ENCODE data around the gene CYP2E1. TPM values are rescaled to one million over a fixed set of nuclear protein-coding genes. Genes with fewer than 3 reads are reported as not detected.

Gene CYP2E1
- polyA plus RNA-seq, 1 of the 3 experiments (the other 2 are of a cell fraction) = 0.61 TPM

- TF ChIP-seq USF1 (IDR thresholded peaks at IDR 0.05; ENCODE audit: borderline replicate concordance, low read depth) (no peak), NRF1 (IDR thresholded peaks at IDR 0.05; ENCODE audit: low read depth, low read length) (no peak), RAD21 (IDR thresholded peaks at IDR 0.05; ENCODE audit: low read length) (no peak)
- TF ChIP-seq, protein P1, sequence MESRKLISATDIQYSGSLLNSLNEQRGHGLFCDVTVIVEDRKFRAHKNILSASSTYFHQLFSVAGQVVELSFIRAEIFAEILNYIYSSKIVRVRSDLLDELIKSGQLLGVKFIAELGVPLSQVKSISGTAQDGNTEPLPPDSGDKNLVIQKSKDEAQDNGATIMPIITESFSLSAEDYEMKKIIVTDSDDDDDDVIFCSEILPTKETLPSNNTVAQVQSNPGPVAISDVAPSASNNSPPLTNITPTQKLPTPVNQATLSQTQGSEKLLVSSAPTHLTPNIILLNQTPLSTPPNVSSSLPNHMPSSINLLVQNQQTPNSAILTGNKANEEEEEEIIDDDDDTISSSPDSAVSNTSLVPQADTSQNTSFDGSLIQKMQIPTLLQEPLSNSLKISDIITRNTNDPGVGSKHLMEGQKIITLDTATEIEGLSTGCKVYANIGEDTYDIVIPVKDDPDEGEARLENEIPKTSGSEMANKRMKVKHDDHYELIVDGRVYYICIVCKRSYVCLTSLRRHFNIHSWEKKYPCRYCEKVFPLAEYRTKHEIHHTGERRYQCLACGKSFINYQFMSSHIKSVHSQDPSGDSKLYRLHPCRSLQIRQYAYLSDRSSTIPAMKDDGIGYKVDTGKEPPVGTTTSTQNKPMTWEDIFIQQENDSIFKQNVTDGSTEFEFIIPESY (IDR thresholded peaks at IDR 0.05; ENCODE audit: borderline replicate concordance, low read depth) = no peak
- TF ChIP-seq, protein P2, sequence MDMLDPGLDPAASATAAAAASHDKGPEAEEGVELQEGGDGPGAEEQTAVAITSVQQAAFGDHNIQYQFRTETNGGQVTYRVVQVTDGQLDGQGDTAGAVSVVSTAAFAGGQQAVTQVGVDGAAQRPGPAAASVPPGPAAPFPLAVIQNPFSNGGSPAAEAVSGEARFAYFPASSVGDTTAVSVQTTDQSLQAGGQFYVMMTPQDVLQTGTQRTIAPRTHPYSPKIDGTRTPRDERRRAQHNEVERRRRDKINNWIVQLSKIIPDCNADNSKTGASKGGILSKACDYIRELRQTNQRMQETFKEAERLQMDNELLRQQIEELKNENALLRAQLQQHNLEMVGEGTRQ (IDR thresholded peaks at IDR 0.05; ENCODE audit: borderline replicate concordance, low read depth, low read length) = no peak
- TF ChIP-seq, protein P3, sequence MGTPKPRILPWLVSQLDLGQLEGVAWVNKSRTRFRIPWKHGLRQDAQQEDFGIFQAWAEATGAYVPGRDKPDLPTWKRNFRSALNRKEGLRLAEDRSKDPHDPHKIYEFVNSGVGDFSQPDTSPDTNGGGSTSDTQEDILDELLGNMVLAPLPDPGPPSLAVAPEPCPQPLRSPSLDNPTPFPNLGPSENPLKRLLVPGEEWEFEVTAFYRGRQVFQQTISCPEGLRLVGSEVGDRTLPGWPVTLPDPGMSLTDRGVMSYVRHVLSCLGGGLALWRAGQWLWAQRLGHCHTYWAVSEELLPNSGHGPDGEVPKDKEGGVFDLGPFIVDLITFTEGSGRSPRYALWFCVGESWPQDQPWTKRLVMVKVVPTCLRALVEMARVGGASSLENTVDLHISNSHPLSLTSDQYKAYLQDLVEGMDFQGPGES (IDR thresholded peaks at IDR 0.05; ENCODE audit: low read depth, low read length) = no peak
- POLR2A ChIA-PET = no interaction called here
- CTCF ChIA-PET = interaction anchor here (1.1 kb wide), 1 partner anchor 12 kb away, joined by 3 read pairs; no protein-coding TSS in a partner anchor
- Histone ChIP-seq H3K4me1 (ENCODE audit: control insufficient read depth in 1 of 2, insufficient read depth in 2 of 2, low read depth in 1 of 2, low read length in 1 of 2) (no peaks in the 10 kb centered on the region), H3K9me3 (no peaks in the 10 kb centered on the region), H3K79me2 (ENCODE audit: insufficient read depth) (no peaks in the 10 kb centered on the region), H3K4me3 (ENCODE audit: low read depth in 2 of 2, low read length in 1 of 2) (no peak within 1 kb of the TSS), H3K27ac (ENCODE audit: low read depth in 2 of 2, low read length in 1 of 2) (no peak within 1 kb of the TSS), H3K9me2 (no peaks in the 10 kb centered on the region), H3K4me2 (no peak within 1 kb of the TSS), H3K27me3 (ENCODE audit: insufficient read depth) (0 out of 2 replicates have a peak, but pooled peaks cover 4% of the 10 kb centered on the region), H3F3A (replicated peaks; ENCODE audit: insufficient read depth) (no peaks in the 10 kb centered on the region), H2AFZ (ENCODE audit: low read depth) (no peak within 1 kb of the TSS), H3K9ac (no peak within 1 kb of the TSS), H3K36me3 (replicated peaks in 1 of 2; ENCODE audit: control insufficient read depth in 1 of 2, insufficient read depth in 2 of 2, low read length in 1 of 2) (no peaks in the 10 kb centered on the region), H4K20me1 (ENCODE audit: insufficient read depth) (no peaks in the 10 kb centered on the region)
- 85% methylated on average over 60 of the region's 77 CpGs for WGBS (ENCODE audit: low lambda C conversion rate)
- DNase-seq = no peak
Observed at GRCh38 chr10:133565441-133566294, 38.5 kb downstream of the CYP2E1 start, which contains the start of gene SYCE1. SYCE1 (minus strand) TSS chr10:133565583; CDS start chr10:133565529, 54 bp downstream.

DNA sequence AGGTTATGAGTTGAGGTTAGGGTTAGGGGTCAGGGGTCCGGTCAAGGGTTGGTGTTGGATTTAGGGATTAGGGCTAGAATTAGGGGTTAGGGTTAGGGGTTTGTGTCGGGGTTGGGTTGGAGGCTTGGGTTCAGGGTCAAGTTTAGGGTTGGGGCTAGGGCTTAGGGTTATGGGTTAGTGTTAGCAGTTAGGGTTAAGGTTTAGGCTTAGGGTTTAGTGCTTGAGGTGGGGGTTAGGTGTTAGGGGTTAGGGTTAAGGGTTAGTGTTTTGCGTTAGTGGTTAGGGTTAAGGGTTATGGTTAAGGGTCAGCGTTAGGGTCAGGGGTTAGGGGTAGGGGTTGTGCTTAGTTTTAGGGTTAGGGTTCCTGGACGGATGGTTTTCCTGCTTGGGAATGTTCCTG is 40.0 kb downstream of the CYP2E1 start:
- 34% methylated on average over 5 of the region's 5 CpGs for WGBS (ENCODE audit: low lambda C conversion rate)
- no peak overlapping the region for H3K4me3 ChIP-seq (ENCODE audit: low read depth in 2 of 2, low read length in 1 of 2)
- H4K20me1 ChIP-seq (ENCODE audit: insufficient read depth) = no peaks in the 10 kb centered on the region
- no peak overlapping the region for H3K4me2 ChIP-seq
- H3K9me2 ChIP-seq = no peaks in the 10 kb centered on the region
- TF ChIP-seq RCOR1 (IDR thresholded peaks at IDR 0.05; ENCODE audit: low read length) (no peak), CHD2 (IDR thresholded peaks at IDR 0.05; ENCODE audit: low read length, partially characterized antibody) (no peak), SMC3 (IDR thresholded peaks at IDR 0.05; ENCODE audit: low read depth, low read length) (no peak), NFIC (IDR thresholded peaks at IDR 0.05; ENCODE audit: borderline replicate concordance) (no peak), SIN3A (IDR thresholded peaks at IDR 0.05; ENCODE audit: borderline replicate concordance, low read depth, low read length) (no peak), EZH2phosphoT487 (IDR thresholded peaks at IDR 0.05; ENCODE audit: borderline replicate concordance, low read depth) (no peak)
- TF ChIP-seq, protein P2 (IDR thresholded peaks at IDR 0.05; ENCODE audit: borderline replicate concordance, low read depth, low read length) = no peak
- H3K4me1 ChIP-seq (ENCODE audit: control insufficient read depth in 1 of 2, insufficient read depth in 2 of 2, low read depth in 1 of 2, low read length in 1 of 2) = no peaks in the 10 kb centered on the region
- 0 out of 2 replicates have a peak, but pooled peaks cover 4% of the 10 kb centered on the region for H3K27me3 ChIP-seq (ENCODE audit: insufficient read depth)
- no peak overlapping the region for H3K27ac ChIP-seq (ENCODE audit: low read depth in 2 of 2, low read length in 1 of 2)
- POLR2A ChIA-PET = no interaction called here
- CTCF ChIA-PET = no interaction called here
- H3K79me2 ChIP-seq (ENCODE audit: insufficient read depth) = no peaks in the 10 kb centered on the region
- no peaks in the 10 kb centered on the region for H3F3A ChIP-seq (replicated peaks; ENCODE audit: insufficient read depth)
- H3K36me3 ChIP-seq (replicated peaks in 1 of 2; ENCODE audit: control insufficient read depth in 1 of 2, insufficient read depth in 2 of 2, low read length in 1 of 2) = no peaks in the 10 kb centered on the region
- H3K9me3 ChIP-seq = no peaks in the 10 kb centered on the region
- no peak for DNase-seq
- H2AFZ ChIP-seq (ENCODE audit: low read depth) = no peak overlapping the region
- no peak overlapping the region for H3K9ac ChIP-seq
